Prostate gland (tissue), 2 donors: ENCODE measurements around the gene SPATA16.

Source experiments
- POLR2A ChIP-seq: fragments of 450-650 bp; IDR thresholded peaks from one replicate; pipeline ENCODE4 v1.6.1; 2016; ENCODE audit warnings: antibody characterized with exemption, mild to moderate bottlenecking
- POLR2AphosphoS5 ChIP-seq: sonication (generic); formaldehyde crosslinking; IDR thresholded peaks from one replicate; pipeline ENCODE4 v1.6.1; 2017; ENCODE audit warnings: antibody characterized with exemption
- TF ChIP-seq, protein P1 (sequence below), 4 experiments: fragments of 200-600 bp in 2 of 4; fragments of 450-650 bp in 2 of 4; sonication (generic) in 2 of 4; IDR thresholded peaks; 1 replicate in 3 of 4; 2 replicates in 1 of 4; pipeline ENCODE4 v1.5.1; 2016 to 2019; ENCODE audit warnings: antibody characterized with exemption in 4 of 4, mild to moderate bottlenecking in 2 of 4, moderate library complexity in 2 of 4

DNA sequence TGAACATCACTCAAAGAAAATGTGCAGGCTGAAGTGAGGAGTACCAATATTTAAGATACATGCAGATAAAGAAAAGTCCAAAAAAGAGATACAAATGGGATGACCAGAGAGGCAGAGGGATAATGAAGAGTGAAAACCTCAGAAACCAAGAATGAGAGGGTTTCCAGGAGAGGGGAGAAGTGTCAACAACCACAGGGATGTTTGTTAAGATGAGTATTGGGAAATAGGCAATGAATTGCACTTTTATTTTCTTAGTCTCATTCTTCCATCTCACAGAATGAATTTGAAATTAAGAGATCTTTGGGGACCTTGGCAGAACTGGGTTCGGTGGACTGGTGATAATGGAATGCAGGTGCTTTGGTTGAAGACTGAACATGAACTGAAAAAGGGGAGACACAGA is 288.0 kb downstream of the SPATA16 start:
- TF ChIP-seq POLR2AphosphoS5, result no peak
- no peak for TF ChIP-seq POLR2A
- TF ChIP-seq, protein P1, sequence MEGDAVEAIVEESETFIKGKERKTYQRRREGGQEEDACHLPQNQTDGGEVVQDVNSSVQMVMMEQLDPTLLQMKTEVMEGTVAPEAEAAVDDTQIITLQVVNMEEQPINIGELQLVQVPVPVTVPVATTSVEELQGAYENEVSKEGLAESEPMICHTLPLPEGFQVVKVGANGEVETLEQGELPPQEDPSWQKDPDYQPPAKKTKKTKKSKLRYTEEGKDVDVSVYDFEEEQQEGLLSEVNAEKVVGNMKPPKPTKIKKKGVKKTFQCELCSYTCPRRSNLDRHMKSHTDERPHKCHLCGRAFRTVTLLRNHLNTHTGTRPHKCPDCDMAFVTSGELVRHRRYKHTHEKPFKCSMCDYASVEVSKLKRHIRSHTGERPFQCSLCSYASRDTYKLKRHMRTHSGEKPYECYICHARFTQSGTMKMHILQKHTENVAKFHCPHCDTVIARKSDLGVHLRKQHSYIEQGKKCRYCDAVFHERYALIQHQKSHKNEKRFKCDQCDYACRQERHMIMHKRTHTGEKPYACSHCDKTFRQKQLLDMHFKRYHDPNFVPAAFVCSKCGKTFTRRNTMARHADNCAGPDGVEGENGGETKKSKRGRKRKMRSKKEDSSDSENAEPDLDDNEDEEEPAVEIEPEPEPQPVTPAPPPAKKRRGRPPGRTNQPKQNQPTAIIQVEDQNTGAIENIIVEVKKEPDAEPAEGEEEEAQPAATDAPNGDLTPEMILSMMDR (IDR thresholded peaks at IDR 0.05), result no peak
